ENCODE results near the gene VAV2.

VAV2 gene

DNA sequence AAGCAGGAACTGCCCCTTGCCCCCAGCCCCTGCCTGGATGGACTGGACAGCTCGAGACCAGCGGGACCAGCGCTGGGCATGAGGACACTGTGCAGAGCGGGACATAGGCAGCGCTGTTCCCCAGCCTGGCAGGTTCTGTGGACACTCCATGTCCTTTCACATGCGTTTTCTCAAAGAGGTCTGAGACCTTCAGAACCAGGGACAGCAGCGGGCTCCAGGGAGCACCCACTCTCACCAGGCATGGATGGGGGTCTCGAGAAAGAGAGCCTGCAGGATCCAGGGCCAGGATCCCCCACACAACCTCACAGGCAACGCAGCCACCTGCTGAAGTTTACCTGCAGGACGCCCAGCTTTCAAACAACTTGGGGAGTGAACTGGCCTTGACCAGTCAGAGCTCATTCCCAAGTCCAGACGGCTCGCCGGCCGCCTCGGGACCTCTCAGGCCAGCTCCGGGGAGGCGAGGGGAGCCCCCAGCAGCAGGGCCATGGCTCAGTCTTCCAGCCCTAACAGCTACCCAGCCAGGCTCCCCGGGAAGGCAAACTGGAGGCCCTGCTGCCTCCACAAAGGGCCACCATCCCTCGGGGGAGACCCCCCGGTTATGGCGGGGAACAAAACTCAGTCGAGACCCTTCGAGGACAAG, 181.4 kb downstream of the VAV2 start:
- DNase-seq: no peak

- DNase-seq: no peak
Measured at GRCh38 chr9:133809335-133809734, 182.8 kb downstream of the VAV2 start.

DNA sequence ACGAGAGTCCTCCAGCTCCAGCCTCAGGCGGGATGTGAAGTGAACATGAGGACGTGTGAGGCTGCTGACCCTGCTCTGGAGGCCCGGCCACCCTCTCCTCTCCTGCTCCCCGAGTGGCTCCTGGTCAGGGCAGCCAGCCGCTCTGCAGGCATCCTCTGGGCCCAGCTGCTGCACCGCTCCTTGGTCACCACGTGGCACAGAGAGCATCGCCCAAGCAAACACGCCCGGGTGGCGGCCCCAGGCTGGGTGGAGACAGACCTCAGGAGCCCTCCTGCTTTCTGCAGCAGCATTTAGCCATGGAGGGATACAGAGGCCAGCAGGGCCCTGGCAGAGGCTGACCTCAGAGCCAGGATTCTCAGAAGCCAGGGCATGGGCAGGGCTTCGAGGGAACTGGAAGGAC, 184.3 kb downstream of the VAV2 start:
- DNase-seq: no peak

GRCh38 chr9:133807037-133807436, 185.1 kb downstream of the VAV2 start:
- DNase-seq: no peak

- no peak for DNase-seq
Measured at GRCh38 chr9:133806623-133807010, 185.5 kb downstream of the VAV2 start.

DNA sequence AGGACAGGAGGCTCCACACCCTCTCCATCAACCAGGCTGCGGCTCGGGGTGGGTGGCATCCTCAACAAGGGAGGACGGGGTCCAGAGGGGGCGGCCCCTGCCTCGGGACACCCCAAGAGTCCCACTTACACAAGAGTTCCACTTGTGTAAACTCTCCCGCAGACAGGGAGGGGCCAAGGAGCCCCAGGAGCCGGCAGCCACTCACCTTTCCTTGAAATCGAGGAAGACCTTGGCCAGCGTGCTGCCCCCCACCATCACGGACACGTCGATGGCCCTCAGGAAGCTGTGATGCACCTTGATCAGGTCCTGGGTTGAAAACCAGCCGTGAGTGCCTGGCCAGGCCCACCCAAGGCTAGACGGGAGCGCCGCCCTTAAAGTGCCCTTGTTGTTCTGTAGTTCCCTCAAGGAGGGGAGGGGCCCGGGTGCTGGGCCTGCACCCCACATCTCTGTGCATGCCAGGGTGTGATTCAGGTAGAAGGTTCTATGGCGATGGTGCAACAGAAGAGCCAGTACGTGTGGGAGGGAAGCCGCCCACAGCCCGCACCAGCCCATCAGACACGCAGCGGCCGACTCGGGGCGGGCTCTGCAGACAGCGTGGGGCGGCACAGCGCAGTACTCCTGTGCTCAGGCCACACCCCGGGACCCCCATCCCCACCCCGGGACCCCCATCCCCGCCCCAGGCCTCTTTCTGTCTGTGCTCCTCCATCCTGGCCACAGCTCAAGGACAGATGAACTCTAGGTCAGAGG, 186.1 kb downstream of the VAV2 start:
- DNase-seq: no peak

- no peak for DNase-seq
Measured at GRCh38 chr9:133804199-133804598, 187.9 kb downstream of the VAV2 start.

GRCh38 chr9:133803745-133804144, 188.4 kb downstream of the VAV2 start:
- DNase-seq: no peak

GRCh38 chr9:133803028-133803585, 189.0 kb downstream of the VAV2 start:
- no peak for DNase-seq

- no peak for DNase-seq
Measured at GRCh38 chr9:133801739-133802138, 190.4 kb downstream of the VAV2 start.

DNA sequence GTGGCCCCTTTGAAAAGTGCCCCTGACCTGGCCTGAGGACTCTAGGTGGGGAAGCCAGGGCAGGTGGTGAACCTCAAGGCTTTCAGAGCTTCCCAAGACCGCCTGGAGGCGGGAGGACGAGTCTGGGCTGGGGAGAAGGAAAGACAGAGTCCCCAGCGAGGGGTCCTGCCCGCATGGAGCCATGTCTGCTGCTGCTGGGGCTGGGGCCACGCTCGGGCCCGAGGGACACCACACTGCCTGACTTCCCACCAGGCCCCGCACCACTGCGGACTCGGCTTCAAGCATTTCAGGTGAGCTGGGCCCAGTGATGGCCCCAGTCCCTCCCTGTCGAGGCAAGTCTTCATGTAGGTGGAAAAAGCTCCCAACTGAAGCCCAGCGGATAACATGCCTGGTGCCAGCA, 191.9 kb downstream of the VAV2 start:
- DNase-seq: no peak

- DNase-seq: no peak
Measured at GRCh38 chr9:133799716-133800115, 192.4 kb downstream of the VAV2 start.

DNA sequence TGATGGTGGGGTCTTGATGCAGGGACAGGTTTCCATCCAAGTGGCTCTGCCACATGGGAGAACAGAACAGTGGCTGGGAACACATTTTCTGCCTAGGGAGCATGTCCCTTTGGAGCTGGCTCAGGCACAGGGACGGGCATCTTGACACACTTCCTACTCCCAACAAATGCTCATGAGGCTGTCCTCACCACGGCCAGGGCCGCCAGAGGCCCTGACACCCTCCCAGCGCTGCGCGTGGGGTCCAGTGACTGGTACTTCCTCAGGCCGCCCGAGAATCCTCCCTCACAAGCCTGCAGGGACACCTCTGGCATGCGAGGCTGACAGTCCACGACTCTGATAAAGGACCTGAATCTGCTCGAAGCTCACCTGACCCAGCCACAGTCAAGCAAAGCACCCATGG, 193.0 kb downstream of the VAV2 start:
- no peak for DNase-seq

DNA sequence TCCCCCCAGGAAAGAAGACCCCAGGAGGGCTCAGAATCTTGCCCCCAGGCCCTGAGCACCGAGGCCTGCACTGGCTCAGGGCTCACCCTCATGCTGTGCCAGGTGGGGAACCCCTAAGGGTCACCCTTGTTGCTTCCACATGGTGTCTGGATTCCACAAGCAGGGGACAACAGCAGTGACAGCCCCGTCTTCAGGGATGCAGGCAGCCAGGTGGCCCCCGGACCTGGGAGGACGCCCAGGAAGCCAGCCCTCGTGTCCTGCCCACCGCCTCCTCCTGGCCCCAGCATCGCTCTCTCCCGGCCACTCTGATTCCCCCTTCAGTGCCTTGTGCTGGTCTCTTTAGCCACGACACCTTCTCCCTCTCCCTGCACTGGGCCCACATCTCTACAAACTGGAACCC, 194.0 kb downstream of the VAV2 start:
- DNase-seq: no peak

- DNase-seq: no peak
Measured at GRCh38 chr9:133797406-133798105, 194.6 kb downstream of the VAV2 start.

- DNase-seq: no peak
Measured at GRCh38 chr9:133796562-133796961, 195.6 kb downstream of the VAV2 start.

GRCh38 chr9:133795049-133795448, 197.1 kb downstream of the VAV2 start:
- no peak for DNase-seq

GRCh38 chr9:133794016-133794760, 197.9 kb downstream of the VAV2 start:
- DNase-seq: no peak

- DNase-seq: no peak
Measured at GRCh38 chr9:133793471-133793870, 198.7 kb downstream of the VAV2 start.

- peak; percentile 37 for DNase-seq
Measured at GRCh38 chr9:133792721-133793470, 199.2 kb downstream of the VAV2 start.

DNA sequence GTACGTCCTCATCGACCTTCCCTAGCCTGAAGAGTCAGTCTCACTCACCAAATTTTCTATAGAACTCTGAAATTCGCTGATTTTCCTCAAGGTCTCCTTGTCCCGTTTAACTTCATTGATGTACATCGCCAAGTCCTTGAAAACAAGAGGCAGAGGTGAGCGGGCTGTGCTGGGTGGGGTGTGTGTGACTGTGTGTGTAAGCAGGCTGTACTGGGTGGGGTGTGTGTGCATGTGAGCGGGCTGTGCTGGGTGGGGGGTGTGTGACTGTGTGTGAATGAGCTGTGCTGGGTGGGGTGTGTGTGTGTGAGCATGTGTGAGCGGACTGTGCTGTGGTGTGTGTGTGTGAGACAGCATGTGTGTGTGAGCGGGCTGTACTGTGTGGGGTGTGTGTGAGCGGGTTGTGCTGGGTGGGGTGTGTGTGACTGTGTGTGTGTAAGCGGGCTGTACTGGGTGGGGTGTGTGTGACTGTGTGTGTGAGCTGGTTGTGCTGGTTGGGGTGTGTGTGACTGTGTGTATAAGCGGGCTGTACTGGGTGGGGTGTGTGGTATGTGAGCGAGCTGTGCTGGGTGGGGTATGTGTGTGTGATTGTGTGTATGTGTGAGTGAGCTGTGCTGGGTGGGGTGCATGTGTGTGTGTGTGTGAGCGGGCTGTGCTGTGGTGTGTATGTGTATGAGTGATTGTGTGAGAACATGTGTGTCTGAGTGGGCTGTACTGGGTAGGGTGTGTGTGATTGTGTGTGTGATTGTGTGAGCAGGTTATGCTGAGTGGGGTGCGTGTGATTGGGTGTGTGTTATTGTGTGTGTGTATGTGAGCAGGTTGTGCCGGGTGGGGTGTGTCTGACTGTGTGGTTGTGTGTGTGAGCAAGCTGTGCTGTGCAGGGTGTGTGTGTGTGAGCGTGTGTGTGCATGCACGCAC, 200.1 kb downstream of the VAV2 start:
- no peak for DNase-seq
